Keratinocyte (primary cell): ENCODE data around the gene TMPRSS11D. TPM values are rescaled to one million over a fixed set of nuclear protein-coding genes. Genes with fewer than 3 reads are reported as not detected.

Experiments
- DNase-seq: peaks from one replicate; pipeline ENCODE4 v3.0.0-alpha.2; 2011; ENCODE audit warnings: low read depth, missing footprints, low spot score
- FAIRE-seq: peaks from 2 replicates; lab custom pipeline; 2011; peaks lifted over from hg19 to GRCh38; lab: Jason Lieb, UNC
- H2AFZ ChIP-seq: 2 replicates; pipeline ENCODE4 v1.6.0; 2012; ENCODE audit warnings: low read length, control low read depth, inconsistent platforms; ENCODE audit not compliant: control insufficient read depth
- H3K27ac ChIP-seq: 2 replicates; pipeline ENCODE4 v1.5.1; 2011; ENCODE audit warnings: low read length; ENCODE audit not compliant: control insufficient read depth, insufficient read depth
- H3K27me3 ChIP-seq: 3 replicates; pipeline ENCODE4 v1.6.0; 2011; ENCODE audit warnings: low read length; ENCODE audit not compliant: control insufficient read depth, insufficient read depth; ENCODE audit errors: extremely low read depth
- H3K36me3 ChIP-seq, 2 experiments: 2 replicates in 1 of 2; 3 replicates in 1 of 2; pipeline ENCODE4 v1.5.1; 2011; ENCODE audit warnings: low read length in 2 of 2, mild to moderate bottlenecking in 1 of 2; ENCODE audit not compliant: control insufficient read depth in 2 of 2, insufficient read depth in 2 of 2; ENCODE audit errors: extremely low read depth in 1 of 2
- H3K4me1 ChIP-seq: 3 replicates; pipeline ENCODE4 v1.5.1; 2011; ENCODE audit warnings: low read length; ENCODE audit not compliant: control insufficient read depth, insufficient read depth; ENCODE audit errors: extremely low read depth
- H3K4me2 ChIP-seq: 3 replicates; pipeline ENCODE4 v1.6.0; 2011; ENCODE audit warnings: low read depth, low read length; ENCODE audit not compliant: control insufficient read depth, insufficient read depth; ENCODE audit errors: extremely low read depth
- H3K4me3 ChIP-seq, 3 experiments: fragments of 200-600 bp in 1 of 3; sonication (generic) in 1 of 3; 2 replicates in 2 of 3; 3 replicates in 1 of 3; pipeline ENCODE4 v1.5.1; 2011 to 2016; ENCODE audit warnings: low read length in 3 of 3, mild to moderate bottlenecking in 3 of 3, control low read depth in 2 of 3, inconsistent platforms in 1 of 3, low read depth in 1 of 3, mixed read lengths in 1 of 3, mixed run types in 1 of 3, moderate library complexity in 1 of 3; ENCODE audit not compliant: control insufficient read depth in 2 of 3, insufficient read depth in 2 of 3; ENCODE audit errors: extremely low read depth in 1 of 3
- H3K79me2 ChIP-seq: 2 replicates; pipeline ENCODE4 v1.6.0; 2012; ENCODE audit warnings: low read length; ENCODE audit not compliant: control insufficient read depth, insufficient read depth
- H3K9ac ChIP-seq: 3 replicates; pipeline ENCODE4 v1.6.0; 2011; ENCODE audit warnings: low read length; ENCODE audit not compliant: control insufficient read depth, insufficient read depth; ENCODE audit errors: extremely low read depth
- H3K9me1 ChIP-seq: 3 replicates; pipeline ENCODE4 v1.6.0; 2011; ENCODE audit warnings: low read length; ENCODE audit not compliant: control insufficient read depth, insufficient read depth; ENCODE audit errors: extremely low read depth
- H3K9me3 ChIP-seq: 2 replicates; pipeline ENCODE4 v1.5.1; 2012; ENCODE audit warnings: low read depth, low read length; ENCODE audit not compliant: control insufficient read depth
- H4K20me1 ChIP-seq: 3 replicates; pipeline ENCODE4 v1.6.0; 2011; ENCODE audit warnings: low read length; ENCODE audit not compliant: control insufficient read depth, insufficient read depth; ENCODE audit errors: extremely low read depth
- CTCF ChIP-seq, 3 experiments: IDR thresholded peaks in 1 of 3; conservative IDR thresholded peaks in 1 of 3; optimal IDR thresholded peaks in 1 of 3; 2 replicates in 2 of 3; 3 replicates in 1 of 3; pipeline versions ENCODE3 to v1.5.1; 2011; ENCODE audit warnings: low read length in 3 of 3, mild to moderate bottlenecking in 3 of 3, moderate library complexity in 2 of 3, control low read depth in 1 of 3, inconsistent platforms in 1 of 3; ENCODE audit not compliant: insufficient read depth in 2 of 3; ENCODE audit errors: extremely low read depth in 1 of 3
- EZH2 ChIP-seq: IDR thresholded peaks from one replicate; pipeline ENCODE4 v1.6.1; 2012; ENCODE audit warnings: inconsistent platforms, mild to moderate bottlenecking, low read length, moderate library complexity
- dilution Hi-C: fragments of 300-500 bp; cut with MboI; formaldehyde crosslinking; loops from one replicate; pipeline ENCODE4 v1.7.0; 2020; ENCODE audit warnings: low sequenced_read_pairs; ENCODE audit not compliant: extremely low pct_ligation_motif_present
- polyA plus RNA-seq, 5 experiments: library from polyadenylated mRNA; depleted of rRNA in 3 of 5; stranded (reverse) in 3 of 5; stranded (forward) in 1 of 5; unstranded in 1 of 5; fragments of >200 nt; gene quantifications; 1 replicate in 1 of 5; 2 replicates in 3 of 5; 3 replicates in 1 of 5; pipeline versions ENCODE4 v1.2.1 to v1.2.3, GENCODE V29; 2011 to 2012; ENCODE audit warnings: missing spikeins in 2 of 5, low read depth in 1 of 5, low replicate concordance in 1 of 5

TMPRSS11D gene
- polyA plus RNA-seq, 1 donor (not counting 4 experiments of a cell fraction or from before 2014, with no cell fraction given), result 0.28 TPM

GRCh38 chr4:67853336-67853735 lies 30.5 kb downstream of the TMPRSS11D start:
- Histone ChIP-seq H3K36me3 (no peaks in the 10 kb centered on the region), H3K9ac (no peak overlapping the region), H3K27ac (no peak overlapping the region), H3K27me3 (no peaks in the 10 kb centered on the region), H3K9me1 (no peaks in the 10 kb centered on the region), H3K4me2 (no peak overlapping the region), H3K79me2 (no peaks in the 10 kb centered on the region), H3K4me3 (no peak overlapping the region), H3K4me1 (no peaks in the 10 kb centered on the region), H4K20me1 (no peaks in the 10 kb centered on the region), H3K9me3 (no peaks in the 10 kb centered on the region), H2AFZ (no peak overlapping the region)
- dilution Hi-C loops, result no loop called here
- DNase-seq (no peak), FAIRE-seq (no peak)
- no peak for TF ChIP-seq EZH2
- TF ChIP-seq CTCF (optimal IDR thresholded peaks at IDR 0.05 in 1 of 3, IDR thresholded peaks at IDR 0.05 in 1 of 3, conservative IDR thresholded peaks at IDR 0.05 in 1 of 3; ENCODE audit: extremely low read depth in 1 of 3, insufficient read depth in 2 of 3, low read length in 3 of 3), result no peak

GRCh38 chr4:67820903-67821302 lies 62.9 kb downstream of the TMPRSS11D start:
- peak; percentile 23 for FAIRE-seq
- no peaks in the 10 kb centered on the region for H4K20me1 ChIP-seq
- dilution Hi-C loops, result no loop called here

More at GRCh38 chr4:67820903-67821302, 62.9 kb downstream of the TMPRSS11D start:
- H3K9ac ChIP-seq, result no peak overlapping the region
- no peaks in the 10 kb centered on the region for H3K4me1 ChIP-seq
- H3K79me2 ChIP-seq, result no peaks in the 10 kb centered on the region
- H3K4me3 ChIP-seq, result no peak overlapping the region
- H2AFZ ChIP-seq, result no peak overlapping the region
- TF ChIP-seq CTCF (optimal IDR thresholded peaks at IDR 0.05 in 1 of 3, IDR thresholded peaks at IDR 0.05 in 1 of 3, conservative IDR thresholded peaks at IDR 0.05 in 1 of 3; ENCODE audit: extremely low read depth in 1 of 3, insufficient read depth in 2 of 3, low read length in 3 of 3) (no peak), EZH2 (no peak)
- H3K9me1 ChIP-seq, result no peaks in the 10 kb centered on the region
- no peaks in the 10 kb centered on the region for H3K36me3 ChIP-seq
- no peaks in the 10 kb centered on the region for H3K27me3 ChIP-seq
- H3K9me3 ChIP-seq, result no peaks in the 10 kb centered on the region
- H3K4me2 ChIP-seq, result no peak overlapping the region
- DNase-seq, result no peak
- no peak overlapping the region for H3K27ac ChIP-seq
